ENCODE data around the gene ZFPM1.

The ZFPM1 gene

GRCh38 chr16:88448461-88449266 lies 4.4 kb upstream of the ZFPM1 start:
- no peak for DNase-seq (ENCODE audit: low read depth in 2 of 2)

DNA sequence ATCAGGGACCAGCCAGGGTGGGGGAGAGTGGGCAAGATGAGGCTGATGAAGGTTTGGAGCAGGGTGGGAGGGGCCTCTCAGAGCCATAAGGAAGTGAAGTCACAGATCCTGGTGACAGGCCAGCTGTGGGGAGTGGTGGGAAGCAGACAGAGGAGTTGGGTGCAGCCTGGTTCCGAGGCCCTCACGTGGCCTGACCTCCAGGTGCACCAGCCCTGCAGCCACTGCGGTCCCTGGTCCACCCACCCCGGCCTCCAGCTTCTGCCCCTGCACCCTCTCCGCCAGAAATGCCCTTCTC lies 3.9 kb upstream of the ZFPM1 start:
- no peak for DNase-seq (ENCODE audit: low read depth in 2 of 2)

DNA sequence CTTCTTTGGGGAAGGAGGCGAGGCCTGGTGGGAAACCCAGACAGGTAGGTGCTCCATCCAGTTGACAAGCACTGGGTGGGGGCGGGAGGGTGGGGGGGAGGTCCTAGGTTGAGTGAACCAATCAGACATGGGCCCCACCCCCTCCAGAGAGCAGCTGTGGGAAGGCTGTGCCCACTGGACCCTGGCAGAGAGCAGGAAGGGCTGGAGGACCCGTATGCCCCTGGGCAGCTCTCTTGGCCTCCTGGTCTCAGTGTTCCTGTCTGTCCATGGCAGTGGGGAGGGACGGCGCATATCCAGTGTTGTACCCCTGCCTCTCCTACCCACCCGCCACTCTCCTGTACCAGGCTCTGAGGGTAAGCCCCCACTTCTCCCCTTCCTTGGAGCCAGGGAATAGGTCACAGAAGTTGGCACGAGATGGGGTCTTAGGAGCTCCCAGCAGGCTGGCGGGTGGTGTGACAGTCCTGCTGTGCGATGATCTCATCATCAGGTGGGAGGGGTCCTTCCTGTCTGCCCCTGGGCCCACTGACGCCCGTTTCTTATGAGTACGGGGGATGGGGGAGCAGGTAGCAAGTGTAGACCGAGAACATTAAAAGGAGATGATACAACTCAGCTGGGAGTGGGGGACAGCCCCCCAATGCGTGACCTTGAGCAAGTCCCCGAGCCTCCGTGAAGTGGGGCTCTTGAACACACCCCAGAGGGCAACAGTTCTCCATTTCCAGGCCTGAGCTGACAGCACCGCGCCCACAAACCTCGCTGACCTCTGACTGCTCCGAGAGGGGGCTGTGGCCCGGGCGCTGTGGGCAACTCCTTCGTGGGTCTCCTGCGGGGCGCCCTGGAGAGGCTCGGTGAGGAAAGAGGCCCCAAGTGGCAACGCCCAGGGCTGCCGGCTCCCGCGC lies 1.2 kb upstream of the ZFPM1 start:
- DNase-seq (ENCODE audit: low read depth in 2 of 2): no peak

GRCh38 chr16:88452482-88453216 lies 431 bp upstream of the ZFPM1 start:
- DNase-seq (ENCODE audit: low read depth in 2 of 2): peak; percentile 99

DNA sequence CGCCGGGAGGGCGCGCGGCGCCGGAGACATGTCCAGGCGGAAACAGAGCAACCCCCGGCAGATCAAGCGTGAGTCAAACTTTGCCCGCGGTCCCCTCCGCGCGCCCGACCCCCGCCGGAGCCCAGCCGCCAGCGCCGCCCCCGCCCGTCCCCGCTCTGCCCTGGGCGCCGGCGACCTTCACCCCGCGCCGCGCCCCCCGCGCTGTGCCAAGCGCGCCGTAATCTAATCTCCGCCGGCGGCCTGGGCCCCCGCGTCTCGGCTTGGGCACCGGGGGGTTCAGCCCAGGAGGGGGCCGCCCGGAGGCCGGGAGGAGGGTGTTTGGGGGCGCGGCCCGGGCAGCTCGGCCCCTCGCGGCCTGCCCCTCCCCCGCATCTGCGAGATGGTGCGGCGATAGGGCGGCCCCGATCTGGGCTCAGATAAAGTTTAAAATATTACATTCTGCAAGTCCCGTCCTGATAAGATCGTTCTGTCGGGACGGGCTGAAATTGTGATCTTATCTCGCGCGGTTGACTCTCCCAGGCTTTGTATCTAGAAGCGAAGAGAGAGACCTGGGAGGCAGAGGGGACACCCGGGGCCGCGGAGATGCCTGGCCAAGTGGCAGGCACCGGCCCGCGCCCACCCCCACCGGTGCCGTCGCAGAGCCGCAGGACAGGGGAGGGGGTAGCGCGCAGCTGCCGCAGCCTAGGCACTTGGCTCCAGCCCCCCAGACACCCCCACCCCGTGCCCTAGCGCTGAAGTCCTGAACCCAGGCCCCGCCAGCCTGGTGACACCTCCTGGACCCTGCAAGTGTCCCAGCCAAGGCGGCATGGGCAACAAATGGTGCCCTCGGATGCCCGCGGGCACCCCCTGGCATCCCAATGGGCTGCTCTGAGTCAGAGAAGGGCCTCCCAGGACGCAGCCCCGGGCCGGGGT lies 787 bp downstream of the ZFPM1 start:
- no peak for DNase-seq (ENCODE audit: low read depth in 2 of 2)

- no peak for DNase-seq (ENCODE audit: low read depth in 2 of 2)
Measured at GRCh38 chr16:88454523-88454947, 1.5 kb downstream of the ZFPM1 start.

DNA sequence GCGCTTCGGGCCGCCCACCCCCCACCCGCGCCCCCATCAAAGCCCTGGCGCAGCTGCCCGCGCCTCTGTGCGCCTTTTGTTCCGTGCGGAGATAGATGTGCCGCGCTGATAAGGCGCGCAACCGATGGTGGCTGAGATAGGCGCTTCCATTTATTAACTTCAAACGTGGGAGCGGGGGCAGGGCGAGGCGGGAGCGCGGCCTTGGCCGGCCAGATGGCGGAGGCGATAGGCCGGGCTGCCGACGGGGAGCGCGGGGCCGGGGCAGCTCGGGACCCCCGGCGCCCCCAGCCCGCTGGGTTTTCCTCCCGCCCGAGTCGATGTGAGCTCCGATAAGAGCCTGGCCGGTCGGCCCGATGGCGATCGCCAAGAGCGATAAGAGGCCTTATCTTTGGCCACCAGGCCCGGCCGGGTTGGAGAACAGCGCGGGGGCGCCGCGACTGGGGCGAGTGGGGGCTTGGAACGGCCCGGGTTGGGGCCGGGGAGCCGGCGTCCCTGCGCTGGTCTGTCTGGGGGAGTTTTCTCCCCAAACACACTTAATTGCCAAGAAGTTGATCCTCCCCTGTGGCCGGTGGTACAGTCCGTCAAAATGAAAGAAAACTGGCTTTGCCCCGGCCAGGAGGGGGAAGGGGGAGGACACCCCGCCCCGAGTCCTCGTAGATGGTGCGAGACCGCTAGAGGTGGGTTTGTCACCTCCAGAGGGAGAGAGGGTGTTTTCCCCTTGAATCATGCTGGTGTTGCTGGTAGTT lies 2.7 kb downstream of the ZFPM1 start:
- DNase-seq (ENCODE audit: low read depth in 2 of 2): peak; percentile 65 to 81

GRCh38 chr16:88456356-88457292 lies 3.5 kb downstream of the ZFPM1 start:
- peak; percentile 51 to 70 for DNase-seq (ENCODE audit: low read depth in 2 of 2)

GRCh38 chr16:88458039-88458772 lies 5.1 kb downstream of the ZFPM1 start:
- no peak for DNase-seq (ENCODE audit: low read depth in 2 of 2)

DNA sequence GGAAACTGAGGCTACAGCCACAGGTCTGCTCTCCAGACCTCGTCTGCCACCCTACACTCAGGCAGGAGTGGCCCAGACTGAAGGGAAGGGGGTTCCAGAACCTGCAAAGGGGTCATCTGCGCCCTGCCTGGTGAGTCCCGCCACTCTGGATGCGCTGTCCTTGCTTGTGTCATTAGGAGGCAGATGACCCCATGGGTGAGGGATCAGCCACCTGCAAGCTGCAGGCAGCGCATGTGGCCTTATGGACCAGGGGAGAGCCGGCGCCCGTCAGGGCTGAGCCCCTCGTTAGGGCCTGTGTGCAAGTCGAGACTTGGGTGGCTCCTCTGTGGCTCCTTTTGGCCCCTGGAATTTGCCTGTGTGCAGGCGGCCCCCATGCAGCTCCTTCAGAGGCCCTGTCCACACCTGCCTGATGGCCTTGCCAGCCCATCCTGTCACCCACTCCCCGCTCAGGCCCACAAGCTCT lies 5.7 kb downstream of the ZFPM1 start:
- DNase-seq (ENCODE audit: low read depth in 2 of 2): no peak

DNA sequence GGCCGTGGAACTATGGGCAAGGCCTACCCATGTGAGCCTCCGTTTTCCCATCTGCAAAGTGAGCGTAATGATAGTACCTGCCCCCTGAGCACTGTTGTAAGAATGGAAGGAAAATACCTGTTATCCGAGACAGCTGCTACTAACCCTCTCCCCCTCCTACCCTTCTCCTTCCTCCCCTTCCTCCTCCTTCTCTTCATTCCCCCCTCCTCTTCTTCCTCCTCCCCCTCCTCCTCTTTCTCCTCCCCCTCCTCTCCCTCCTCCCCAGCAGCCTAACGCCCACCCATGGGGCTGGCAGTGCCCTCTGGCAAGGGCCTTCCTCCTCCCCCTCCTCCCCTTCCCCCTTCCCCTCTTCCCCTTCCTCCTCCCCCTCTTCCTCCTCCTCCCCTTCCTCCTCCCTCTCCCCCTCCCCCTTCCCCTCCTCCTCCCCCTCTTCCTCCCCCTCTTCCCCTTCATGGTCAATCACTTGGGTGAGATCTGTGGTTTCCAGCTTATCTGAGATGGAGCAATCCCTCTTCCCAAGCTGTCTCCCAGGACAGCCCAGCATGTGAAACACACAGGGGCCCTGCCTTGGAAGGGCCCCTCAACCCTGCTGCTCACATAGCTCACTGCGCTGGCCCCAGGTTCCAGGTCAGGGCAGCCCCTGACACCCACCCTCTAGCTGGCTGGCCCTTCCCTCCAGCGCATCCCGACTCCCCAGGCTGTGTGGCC lies 6.4 kb downstream of the ZFPM1 start:
- DNase-seq (ENCODE audit: low read depth in 2 of 2): no peak

DNA sequence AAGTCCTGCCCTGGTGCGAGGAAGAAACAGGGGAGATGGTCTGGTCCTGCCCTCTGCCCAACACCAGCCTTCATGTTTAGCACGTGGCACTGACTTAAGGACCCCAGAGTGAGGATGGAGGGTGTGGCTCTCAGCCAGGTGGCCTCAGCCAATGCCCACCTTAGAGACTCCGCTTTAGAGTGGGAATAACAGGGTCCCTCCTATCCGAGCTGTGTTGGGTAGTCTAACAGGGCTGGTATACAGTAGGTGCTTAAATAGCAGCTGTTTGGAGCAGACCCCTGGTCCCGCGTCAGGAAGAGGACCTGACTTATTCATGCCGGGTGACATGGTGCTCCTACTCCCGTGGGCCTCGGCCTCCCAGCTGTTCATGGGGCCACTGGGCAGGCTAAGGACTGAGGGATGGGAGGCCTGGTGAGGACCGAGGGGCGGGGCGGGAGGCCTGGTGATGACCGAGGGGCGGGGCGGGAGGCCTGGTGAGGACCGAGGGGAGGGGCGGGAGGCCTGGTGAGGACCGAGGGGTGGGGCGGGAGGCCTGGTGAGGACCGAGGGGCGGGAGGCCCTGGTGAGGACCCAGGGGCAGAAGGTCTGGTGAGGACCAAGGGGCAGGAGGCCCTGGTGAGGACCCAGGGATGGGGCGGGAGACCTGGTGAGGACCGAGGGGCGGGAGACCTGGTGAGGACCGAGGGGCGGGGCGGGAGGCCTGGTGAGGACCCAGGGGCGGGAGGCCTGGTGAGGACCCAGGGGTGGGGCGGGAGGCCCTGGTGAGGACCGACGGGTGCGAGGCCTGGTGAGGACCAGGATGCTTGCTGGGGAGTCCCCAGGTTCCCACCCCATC lies 7.6 kb downstream of the ZFPM1 start:
- DNase-seq (ENCODE audit: low read depth in 2 of 2): no peak

GRCh38 chr16:88461331-88462269 lies 8.5 kb downstream of the ZFPM1 start:
- DNase-seq (ENCODE audit: low read depth in 2 of 2): no peak

GRCh38 chr16:88462396-88462795 lies 9.3 kb downstream of the ZFPM1 start:
- DNase-seq (ENCODE audit: low read depth in 2 of 2): no peak

- DNase-seq (ENCODE audit: low read depth in 2 of 2): no peak
Measured at GRCh38 chr16:88463411-88463810, 10.3 kb downstream of the ZFPM1 start.
